ENCODE measurements around the gene WSB1.

DNA sequence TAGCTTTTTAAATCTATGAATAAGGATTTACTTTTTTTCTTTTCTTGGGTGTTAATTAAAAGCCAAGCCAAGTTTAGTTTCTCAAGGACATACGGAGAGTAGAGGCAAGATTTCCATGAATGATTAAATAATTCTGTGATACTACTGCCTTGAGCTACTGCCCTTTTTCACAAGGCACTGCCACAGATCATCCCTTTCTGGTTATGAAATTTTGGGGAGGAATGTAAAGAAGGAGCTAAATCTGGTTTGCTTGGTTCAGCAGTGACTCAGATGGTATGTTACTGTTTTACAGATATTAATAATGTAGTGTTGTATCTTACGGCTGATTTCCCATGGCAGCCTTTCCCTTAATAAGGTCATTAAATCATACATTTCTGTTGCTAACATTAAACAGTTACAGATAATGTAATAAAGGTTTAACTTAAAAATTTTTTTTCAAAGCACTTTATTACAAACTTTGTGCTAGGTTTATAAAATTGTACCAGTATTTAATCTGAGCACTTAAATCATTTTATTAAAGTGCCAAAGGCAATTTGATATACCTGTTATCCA is 2.6 kb downstream of the WSB1 start:
- TF ChIP-seq POLR2AphosphoS5 (IDR thresholded peaks at IDR 0.05) (peak; percentile 77), EP300 (IDR thresholded peaks at IDR 0.05) (no peak), CTCF (IDR thresholded peaks at IDR 0.05) (no peak), POLR2A (IDR thresholded peaks at IDR 0.05) (no peak)

All from gastroesophageal sphincter (tissue), 3 donors.